MV-4-11 (cell line): ENCODE results near the gene ZNF280A.
"Not testable (repeated sequence)": the region's sequence is repeated elsewhere in the genome, so short reads cannot be mapped to it uniquely, and the experiment has no call there.

Experiments
- DNase-seq: peaks from one replicate; lab custom pipeline; 2025; lab: John Stamatoyannopoulos, UW

The ZNF280A gene

DNA sequence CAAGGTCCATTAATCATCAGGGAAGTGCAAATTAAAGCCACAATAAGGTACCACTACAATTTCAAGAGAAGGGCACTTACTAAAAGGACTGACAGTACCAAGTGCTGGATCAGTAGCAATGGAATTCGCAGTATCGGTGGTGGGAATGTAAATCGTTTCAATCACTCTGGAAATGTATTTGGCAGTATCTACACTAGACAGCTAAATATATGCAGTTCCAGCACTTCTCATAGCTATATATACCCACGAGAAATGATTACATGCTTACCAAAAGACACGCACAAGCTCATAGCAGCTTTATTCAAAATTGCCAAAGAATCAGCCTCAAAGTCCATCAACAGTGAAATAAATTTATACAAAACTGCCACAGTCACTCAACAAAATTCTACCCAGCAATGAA is 7.1 kb downstream of the ZNF280A start:
- DNase-seq = no peak

DNA sequence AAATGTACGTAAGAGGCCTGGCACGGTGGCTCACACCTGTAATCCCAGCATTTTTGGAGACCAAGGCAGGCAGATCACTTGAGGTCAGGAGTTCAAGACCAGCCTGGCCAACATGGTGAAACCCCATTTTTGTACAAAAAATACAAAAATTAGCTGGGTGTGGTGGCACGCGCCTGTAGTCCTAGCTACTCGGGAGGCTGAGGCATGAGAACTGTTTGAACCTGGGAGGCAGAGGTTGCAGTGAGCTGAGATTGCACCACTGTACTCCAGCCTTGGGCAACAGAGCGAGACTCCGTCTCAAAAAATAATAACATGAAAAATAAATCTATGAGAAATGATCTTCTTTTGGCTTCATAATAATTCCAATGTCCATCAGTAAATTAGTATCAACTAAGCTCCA is 9.2 kb downstream of the ZNF280A start:
- DNase-seq = not testable (repeated sequence)

DNA sequence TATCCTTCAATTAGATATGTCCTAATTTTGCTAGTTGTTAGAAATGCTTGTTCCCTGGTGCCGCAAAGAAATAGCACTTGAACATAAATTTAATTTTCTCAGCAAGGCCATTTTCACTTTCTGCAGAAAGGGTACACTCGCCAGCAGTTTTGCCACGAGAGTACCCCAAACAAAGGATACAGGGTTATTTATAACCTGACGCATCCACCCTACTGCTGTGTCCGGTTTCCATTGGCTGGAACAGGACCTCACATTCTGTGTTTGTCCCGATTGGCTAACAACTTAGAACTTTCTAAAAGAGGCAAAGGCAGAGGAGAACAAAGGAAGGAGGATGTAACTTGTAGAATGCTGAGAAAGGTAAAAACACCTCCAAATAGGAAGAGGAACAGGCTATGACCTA is 10.2 kb downstream of the ZNF280A start:
- DNase-seq = not testable (repeated sequence)

DNA sequence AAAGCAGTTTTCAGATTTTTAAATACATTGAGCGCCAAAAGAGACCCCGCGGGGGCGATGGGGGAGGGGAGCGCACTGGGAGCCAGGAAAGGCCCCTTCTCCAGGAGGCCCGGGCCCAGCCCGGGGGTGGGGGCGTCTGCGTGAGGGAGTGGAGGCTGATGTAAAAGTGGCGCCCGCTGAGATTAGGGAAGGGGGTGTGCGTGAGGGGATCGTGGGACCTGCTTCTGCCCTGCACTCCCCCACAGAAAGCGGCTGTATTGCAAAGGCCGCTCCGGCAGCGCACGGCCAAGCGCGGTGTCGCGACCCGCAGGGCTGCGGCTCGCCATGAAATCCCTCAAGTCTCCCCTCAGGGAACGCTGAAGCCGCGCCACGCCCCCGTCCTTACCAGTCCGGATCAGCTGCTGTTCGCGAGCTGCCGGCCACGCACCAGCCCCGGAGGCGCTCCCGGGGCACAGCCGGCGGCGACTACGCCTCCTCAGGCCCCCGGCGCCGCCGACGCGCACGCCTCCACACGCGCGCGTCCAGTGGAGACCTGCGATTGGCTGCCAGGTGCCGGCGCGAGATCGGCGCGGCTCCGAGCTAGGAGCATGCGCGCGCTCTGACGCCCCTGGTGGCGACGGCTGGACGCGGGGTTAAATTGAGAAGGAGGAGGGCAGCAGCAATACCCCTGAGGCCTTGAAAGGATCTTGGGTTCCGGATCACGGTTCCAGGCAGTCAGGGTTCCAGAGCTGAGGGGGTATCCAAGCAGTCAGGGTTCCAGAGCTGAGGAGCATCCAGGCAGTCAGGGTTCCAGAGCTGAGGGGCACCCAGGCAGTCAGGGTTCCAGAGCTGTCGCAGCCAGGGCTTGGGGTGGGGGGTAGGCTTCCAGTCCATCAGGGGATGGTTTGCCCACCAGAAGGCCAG is 11.5 kb downstream of the ZNF280A start, which contains the start of gene ZNF280B:
Gene ZNF280B (minus strand): TSS at position 469 of the 903 bp plus-strand sequence. CDS start 19,344 bp downstream, outside the sequence.
- DNase-seq = peak; percentile 79

DNA sequence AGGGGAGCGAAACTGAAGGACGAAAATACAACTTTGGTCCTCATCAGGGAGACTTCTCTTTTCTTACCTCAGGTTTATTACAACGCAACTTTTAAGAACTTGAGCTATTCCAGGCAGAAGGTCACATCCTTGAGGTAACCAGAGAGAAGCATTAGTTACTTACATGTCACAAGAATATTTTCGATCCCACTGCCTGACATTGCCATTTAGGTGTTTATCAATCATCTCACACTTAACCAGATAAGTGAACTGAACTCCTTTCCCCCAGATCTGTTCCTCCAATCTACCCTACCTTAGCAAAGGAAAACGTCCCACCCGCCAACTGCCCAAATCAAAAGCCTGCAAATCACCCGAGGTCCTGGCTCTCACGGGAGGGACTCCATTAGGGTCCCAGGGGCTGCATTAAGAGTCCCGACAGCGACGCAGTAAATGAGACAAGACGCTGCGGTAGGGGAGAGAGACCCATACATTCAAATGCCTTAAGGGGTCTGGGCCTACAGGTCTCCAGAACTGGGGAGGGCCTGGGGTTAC is 12.3 kb downstream of the ZNF280A start:
- DNase-seq = no peak

DNA sequence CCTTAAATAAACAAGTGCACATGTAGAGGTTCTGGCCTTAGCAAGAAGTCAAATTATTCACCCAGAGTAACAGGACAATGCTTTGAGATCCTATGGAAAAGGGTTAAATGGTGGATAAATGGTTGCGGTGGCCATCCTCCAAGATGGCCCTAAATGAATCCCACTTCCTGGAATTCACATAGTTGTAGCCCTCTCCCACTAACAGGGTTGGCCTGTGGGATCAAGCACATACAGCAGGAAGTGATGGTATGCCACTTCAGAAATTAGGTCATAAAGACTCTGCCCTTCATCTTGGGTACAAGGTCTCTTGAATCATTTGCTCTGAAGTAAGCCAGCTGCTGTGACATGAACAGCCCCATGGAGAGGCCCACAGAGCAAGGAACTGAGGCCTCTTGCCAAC is 13.3 kb downstream of the ZNF280A start:
- no peak for DNase-seq

DNA sequence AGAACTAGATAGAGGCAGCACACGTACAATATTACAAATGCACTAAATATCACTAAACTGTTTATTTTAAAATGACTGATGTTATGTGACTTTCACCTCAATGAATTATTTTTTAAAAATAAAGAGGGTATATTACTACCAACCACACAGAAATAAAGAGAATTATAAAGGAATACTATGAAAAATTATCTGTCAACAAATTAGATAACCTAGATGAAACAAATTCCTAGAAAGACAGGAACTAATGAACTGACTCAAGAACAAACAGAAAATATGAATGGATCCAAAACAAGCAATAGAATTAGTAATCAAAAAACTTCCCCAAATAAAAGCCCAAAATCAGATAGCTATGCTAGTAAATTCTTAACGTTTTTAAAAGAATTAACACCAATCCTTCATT is 21.8 kb downstream of the ZNF280A start:
- DNase-seq = no peak

DNA sequence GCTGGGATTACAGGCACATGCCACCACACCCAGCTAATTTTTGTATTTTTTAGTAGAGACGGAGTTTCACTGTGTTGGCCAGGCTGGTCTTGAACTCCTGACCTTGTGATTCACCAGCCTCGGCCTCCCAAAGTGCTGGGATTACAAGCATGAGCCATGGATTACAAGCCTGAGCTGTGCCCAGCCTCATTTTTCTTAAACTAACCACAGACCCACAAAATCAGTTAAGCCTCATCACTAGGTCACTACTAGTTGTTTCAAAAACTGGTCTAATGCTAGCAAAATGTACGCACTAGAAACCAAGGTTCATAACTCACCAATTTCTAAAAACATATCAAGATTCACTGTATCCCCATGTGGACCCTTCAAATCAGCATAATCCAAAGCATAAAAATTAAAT is 28.5 kb downstream of the ZNF280A start:
- not testable (repeated sequence) for DNase-seq

DNA sequence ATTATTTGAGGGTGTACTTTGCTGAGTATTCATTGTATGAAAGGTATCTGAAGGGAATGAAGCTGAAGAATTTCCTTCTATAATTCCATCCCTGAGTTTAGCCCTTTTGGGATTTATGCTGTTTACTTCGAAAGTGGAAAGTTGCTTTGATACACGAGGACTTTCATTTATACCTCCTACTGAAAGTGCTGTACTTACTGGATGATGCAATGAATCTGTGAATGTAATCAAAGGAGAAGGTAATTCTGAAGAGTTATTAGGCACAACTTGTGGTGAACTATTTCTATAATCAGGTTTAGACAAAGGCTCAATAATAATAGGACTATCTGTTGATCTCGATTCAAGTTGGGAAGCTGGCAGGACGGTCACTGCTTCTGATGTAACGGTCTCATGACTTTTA is 31.3 kb downstream of the ZNF280A start:
- no peak for DNase-seq

DNA sequence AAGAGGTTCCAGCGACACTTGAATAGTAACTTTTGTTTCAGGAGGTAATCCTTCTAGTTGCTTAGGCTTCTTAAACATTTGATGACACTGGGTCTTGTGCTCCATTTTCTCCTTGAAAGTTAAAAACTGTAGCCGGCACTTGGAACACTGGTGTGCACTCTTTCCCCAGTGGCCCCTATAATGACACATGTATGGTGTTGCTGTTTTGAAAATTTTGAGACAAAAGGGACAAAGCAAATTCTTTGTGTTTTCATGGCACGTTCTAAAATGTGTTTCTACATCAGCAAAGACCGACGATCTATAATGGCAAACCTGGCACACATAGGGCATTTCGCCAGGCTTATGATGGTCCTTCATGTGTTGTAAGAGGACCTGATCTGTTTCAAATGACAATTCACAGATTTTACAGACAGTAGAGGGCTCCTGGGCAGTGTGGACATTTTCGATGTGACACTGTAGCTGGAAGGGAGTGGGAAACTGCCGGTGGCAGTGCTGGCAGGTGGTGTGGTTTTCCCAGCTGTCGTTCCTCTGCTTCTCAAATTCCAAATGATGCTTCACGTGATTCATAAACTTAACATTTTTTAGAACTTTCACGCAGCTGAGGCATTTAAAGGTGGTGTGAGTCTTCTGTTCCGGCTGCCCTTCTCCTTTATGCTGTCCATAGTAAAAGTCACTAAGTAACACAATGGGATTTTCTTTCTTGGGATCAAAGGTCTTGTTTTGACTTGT is 32.0 kb downstream of the ZNF280A start:
- DNase-seq = no peak

DNA sequence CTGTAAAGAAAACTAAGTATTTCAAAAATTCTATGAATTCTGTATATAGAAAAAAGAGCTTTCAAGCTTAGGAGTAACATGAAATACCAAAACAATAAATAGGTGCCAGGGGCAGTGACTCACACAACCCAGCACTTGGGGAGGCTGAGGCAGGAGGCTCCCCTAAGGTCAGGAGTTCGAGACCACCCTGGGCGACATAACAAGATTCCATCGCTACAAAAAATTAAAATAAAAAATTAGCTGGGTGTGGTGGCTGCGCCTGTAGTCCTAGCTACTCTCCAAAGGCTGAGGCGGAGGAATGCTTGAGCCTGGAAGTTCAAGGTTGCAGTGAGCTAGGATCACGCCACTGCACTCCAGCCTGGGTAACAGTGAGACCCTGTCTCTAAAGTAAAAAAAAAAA is 33.0 kb downstream of the ZNF280A start:
- DNase-seq = no peak

DNA sequence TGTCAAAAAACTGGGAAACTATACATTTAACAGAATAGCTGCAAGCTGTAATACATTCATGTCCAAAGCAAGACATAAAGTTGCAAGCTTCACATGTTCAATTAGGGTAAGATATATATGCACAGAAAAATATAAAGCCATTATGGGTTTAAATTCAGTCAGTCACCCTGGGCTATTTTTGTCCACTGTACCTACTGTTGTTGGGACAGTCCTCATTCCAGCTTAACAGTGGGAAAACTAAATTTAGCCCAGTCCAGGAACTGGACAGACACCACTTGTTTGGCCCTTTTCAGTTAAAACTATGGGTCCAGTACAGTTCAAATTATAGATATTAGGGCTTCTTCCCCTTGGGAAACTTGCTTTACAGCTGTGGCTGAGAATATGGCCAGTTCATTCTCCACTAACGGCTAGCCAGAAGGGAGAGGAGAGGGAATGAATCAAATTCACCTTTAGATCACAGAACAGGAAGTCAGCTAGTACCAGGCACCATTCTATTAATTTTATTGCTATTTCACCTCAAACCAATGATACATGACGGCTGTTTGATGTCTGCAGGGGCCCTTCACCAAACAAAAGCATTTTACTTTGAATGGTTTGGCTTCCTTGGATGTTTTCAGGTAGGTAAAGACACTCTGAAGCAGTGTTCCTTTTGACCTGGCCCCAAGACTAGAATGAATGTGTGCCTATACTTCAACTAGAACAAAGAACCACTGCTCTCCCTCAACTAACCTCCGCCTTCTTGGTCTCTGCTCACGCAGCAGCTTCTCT is 33.8 kb downstream of the ZNF280A start:
- DNase-seq = no peak

DNA sequence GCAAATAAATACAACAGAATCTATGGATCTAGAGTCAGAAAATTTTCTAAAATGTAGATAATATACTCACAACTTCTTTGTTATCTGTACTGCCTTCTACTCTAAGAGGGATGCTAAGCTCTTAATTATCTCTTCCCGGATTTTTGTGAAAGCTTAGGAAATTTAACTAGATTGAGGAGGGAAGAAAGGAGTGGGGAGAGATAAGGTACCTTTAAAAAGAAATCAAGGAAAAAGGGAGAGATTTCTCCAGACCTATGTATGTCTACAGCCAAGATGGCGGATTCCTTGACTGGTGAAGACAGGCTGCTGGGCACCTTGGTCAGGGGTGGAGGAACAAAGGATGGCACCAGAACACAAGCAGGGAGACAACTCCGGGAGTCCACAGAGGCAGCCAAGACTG is 34.5 kb downstream of the ZNF280A start:
- DNase-seq = no peak

DNA sequence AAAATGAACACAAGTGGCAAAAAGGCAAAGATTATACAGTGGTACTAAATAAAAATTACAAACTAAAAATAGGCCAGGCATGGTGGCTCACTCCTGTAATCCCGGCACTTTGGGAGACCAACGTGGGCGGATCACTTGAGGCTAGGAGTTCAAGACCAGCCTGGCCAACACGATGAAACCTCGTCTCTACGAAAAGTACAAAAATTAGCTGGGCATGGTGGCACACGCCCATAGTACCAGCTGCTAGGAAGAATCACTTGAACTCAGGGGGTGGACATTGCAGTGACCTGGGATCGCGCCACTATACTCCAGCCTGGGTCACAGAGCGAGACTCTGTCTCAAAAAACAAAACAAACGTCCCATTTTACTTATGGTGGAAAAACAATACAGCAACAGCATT is 36.0 kb downstream of the ZNF280A start:
- no peak for DNase-seq

DNA sequence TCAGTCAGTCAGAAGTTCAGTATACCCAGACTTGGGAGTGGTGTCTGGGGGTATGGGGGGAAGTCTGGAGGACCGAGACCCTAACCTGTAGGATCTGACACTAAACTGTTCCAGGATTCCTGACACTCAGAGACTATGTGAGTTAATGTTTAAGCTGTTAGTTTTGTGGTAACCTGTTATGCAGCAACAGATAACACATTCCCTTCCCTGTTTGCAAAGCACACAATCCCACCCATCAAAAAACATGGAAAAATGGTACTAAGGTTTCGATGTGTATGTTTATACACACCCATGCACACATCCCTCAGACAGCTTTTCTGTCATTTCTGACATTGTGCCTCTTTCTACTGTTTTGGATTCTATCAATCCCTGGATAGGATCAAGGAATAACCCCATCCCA is 39.1 kb downstream of the ZNF280A start:
- no peak for DNase-seq

DNA sequence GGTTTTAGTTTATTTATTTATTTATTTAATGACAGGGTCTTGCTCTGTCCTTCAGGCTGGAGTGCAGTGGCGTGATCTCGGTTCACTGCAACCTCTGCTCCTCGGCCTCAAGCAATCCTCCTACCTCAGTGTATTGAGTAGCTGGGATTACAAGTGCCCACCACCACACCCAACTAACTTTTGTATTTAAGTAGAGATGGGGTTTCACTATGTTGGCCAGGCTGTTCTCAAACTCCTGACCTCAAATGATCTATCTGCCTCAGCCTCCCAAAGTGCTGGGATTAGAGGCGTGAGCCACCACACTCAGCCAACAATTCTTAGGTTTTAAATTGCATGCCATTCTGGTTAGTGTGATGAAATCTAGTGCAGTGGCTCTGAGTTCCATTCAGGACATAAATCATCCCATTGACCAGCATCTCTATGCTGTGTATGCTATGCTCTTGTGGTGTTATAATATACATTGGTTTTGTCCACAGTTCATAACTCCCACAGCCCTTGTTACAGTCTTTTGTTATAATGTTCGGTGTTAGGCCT is 40.0 kb downstream of the ZNF280A start:
- peak; percentile 51 for DNase-seq

DNA sequence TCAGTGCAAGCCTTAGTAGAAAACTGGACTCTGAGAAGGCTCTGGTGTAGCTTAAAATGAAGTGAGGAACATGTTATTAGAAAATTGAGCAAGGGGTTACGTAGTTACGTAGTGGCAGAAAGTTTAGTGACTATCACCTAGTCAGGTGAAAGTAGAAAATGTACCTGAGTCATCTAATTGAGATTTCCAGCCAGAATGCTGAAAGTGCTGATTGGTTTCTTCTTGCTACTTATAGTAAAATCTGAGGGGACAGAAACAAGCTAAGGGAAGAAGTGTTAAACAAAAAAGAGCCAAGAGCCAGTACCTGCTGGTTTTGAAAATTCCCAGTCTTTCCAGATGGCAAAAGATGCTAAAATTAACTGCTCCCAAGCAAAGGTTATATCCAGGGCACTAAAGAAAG is 41.0 kb downstream of the ZNF280A start:
- DNase-seq = no peak

DNA sequence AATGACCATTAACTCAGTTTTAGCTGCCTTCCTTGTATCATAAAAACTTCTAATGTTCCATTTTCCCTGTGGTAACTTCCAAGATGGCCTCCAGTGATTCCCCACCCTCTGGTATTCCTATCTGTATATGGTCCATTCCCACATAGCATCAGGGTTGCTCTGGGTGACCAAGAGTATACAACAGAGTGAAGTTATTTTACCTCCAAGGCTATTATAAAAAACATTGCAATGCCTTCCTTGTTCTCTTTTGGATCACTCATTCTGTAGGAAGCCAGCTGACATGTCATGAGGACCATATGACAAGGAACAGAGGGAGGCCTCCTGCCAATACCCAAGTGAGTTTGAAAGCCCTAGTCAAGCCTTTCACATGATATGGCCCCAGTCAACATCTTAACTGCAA is 41.6 kb downstream of the ZNF280A start:
- DNase-seq = no peak

DNA sequence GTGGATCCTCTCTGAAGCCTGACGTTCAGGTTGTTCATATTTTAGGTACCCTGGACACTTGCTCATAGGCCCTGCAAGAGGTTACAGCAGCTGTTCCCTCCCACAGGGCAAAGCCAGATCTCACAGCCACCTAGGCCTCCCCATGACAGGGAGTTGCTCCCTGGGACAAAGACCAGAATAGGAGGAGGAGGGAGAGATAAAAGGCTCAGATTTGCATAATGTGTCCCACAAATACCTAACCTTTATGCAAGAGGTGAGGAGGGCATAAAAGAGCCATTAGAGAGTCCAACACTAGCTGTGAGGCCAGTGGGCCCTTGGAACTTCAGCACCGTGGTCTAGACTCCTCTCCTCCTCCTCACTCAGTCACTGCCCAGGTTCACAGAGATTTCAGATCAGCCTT is 45.3 kb downstream of the ZNF280A start:
- no peak for DNase-seq

DNA sequence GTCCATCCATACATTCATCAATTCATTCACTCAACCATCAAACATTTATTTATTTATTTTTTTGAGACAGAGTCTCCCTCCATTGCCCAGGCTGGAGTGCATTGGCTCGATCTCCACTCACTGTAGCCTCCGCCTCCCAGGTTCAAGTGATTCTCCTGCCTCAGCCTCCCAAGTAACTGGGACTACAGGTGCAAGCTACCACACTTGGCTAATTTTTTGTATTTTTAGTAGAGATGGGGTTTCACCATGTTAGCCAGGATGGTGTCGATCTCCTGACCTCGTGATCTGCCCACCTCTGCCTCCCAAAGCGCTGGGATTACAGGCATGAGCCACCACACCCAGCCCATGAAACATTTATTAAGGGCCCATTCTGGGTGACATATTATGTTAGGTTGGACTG is 49.0 kb downstream of the ZNF280A start:
- DNase-seq = not testable (repeated sequence)

DNA sequence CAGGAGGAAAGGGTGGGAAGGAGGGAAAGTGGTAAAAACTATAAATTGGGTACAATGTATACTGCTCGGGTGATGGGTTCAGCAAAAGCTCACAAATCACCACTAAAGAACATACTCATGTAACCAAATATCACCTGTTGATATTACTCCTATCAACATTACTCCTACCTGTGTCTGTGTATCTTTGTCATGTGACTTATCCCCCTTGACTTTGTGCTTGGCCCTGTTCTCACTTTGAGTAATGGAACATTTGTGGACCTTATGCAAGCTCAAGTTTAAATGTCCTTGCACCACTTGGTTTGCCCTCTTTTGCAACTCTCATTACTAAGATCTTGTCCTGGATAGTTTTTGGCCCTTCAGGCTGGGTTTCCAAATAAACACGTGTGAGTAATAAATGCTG is 50.5 kb downstream of the ZNF280A start:
- DNase-seq = no peak
